Ovary (tissue), 9 donors: ENCODE results near the gene SH3BGRL2. TPM values are rescaled to one million over a fixed set of nuclear protein-coding genes. Genes with fewer than 3 reads are reported as not detected.
"Not testable (repeated sequence)": the region's sequence is repeated elsewhere in the genome, so short reads cannot be mapped to it uniquely, and the experiment has no call there.

Source experiments
- DNase-seq, 5 donors: peaks; one replicate each; pipeline ENCODE4 v3.0.0-alpha.2; 2019 to 2020
- H3K27ac ChIP-seq, 2 donors: fragments of 200-600 bp; one replicate each; pipeline versions ENCODE4 v1.5.1 to v1.8.0; 2019 to 2022
- H3K27me3 ChIP-seq: fragments of 200-600 bp; one replicate; pipeline ENCODE4 v1.8.0; 2022
- H3K36me3 ChIP-seq: fragments of 200-600 bp; sonication (generic); one replicate; pipeline ENCODE4 v1.5.1; 2019
- H3K4me1 ChIP-seq: one replicate; pipeline ENCODE4 v1.8.1; 2013; ENCODE audit warnings: mild to moderate bottlenecking, moderate library complexity; ENCODE audit not compliant: insufficient read depth
- H3K4me3 ChIP-seq: fragments of 200-600 bp; sonication (generic); one replicate; pipeline ENCODE4 v1.5.1; 2017
- H3K9me3 ChIP-seq, 2 donors: fragments of 200-600 bp in 1 of 2; sonication (generic) in 1 of 2; one replicate each; pipeline versions ENCODE4 v1.5.1 to v1.8.1; 2013 to 2019; ENCODE audit warnings: mild to moderate bottlenecking in 1 of 2, moderate library complexity in 1 of 2
- CTCF ChIP-seq, 3 donors: fragments of 450-650 bp in 2 of 3; fragments of 200-600 bp in 1 of 3; IDR thresholded peaks; one replicate each; pipeline versions ENCODE4 v1.5.1 to v1.8.0; 2016 to 2022; ENCODE audit warnings: antibody characterized with exemption in 3 of 3, mild to moderate bottlenecking in 1 of 3
- EP300 ChIP-seq: sonication (generic); formaldehyde crosslinking; IDR thresholded peaks from one replicate; pipeline ENCODE4 v1.6.1; 2017; ENCODE audit warnings: antibody characterized with exemption
- POLR2A ChIP-seq: fragments of 450-650 bp; IDR thresholded peaks from one replicate; pipeline ENCODE4 v1.6.1; 2017; ENCODE audit warnings: antibody characterized with exemption, mild to moderate bottlenecking, moderate library complexity
- WGBS, 3 donors: extraction: QIAGEN DNeasy Blood & Tissue Kit in 1 of 3; methylation state at CpG; one replicate each; pipeline versions ENCODE4 v1.1.5 to v1.1.7; 2013 to 2017; 5-methylcytosine and 5-hydroxymethylcytosine counted together
- intact Hi-C, 4 donors: fragments of 100-400 bp; cut with DNase I; formaldehyde crosslinking; loops; one replicate each; pipeline versions ENCODE4 v1.11.0 to v1.15.1; 2022 to 2023
- polyA plus RNA-seq, 2 donors: library from polyadenylated mRNA; stranded (reverse); fragments of 200-250 nt in 1 of 2; fragments of 350-450 nt in 1 of 2; fragmentation: Illumina TruSeq in 1 of 2; extraction: RNeasy Lipid Tissue Mini Kit (QIAGEN cat#74804) in 1 of 2; gene quantifications; one replicate each; pipeline ENCODE4 v1.2.3, GENCODE V29; 2013 to 2014
- total RNA-seq, 7 donors: library from RNA; depleted of rRNA in 2 of 7; stranded (reverse); fragments of >200 nt in 2 of 7; fragmentation: NEBNext Ultra II Directional in 3 of 7; extraction: Animal tissue kit (Norgen Biotek cat#: 25700) in 3 of 7; gene quantifications; one replicate each; pipeline versions ENCODE4 v1.1.0 to v1.2.4, GENCODE V29; 2016 to 2023
- donor health status: DM: no; HTN: no; CAD: no; lungs with moderate emphysema.
- donor health status: DM: no; HTN: no; CAD: no.
- donor health status: Bipolar disorder and iron deficiency.
- donor health status: DM: yes; HTN: yes; CAD: no.
- donor health status: DM: no; HTN: no; CAD: no.
- donor health status: DM: yes; HTN: yes; CAD: no.

The SH3BGRL2 gene
- total and polyA plus RNA-seq, 9 donors: 3.8 to 19.0 (median 8.1) TPM

GRCh38 chr6:79648328-79648727, 17.2 kb downstream of the SH3BGRL2 start:
- Histone ChIP-seq H3K27me3 (no peaks in the 10 kb centered on the region), H3K4me3 (no peak overlapping the region), H3K4me1 (no peaks in the 10 kb centered on the region), H3K9me3 (no peaks in the 10 kb centered on the region), H3K36me3 (no peaks in the 10 kb centered on the region), H3K27ac (no peak overlapping the region)
- WGBS, 3 donors: 17 to 20% (median 20%) methylated on average over 2 of the region's 2 CpGs
- intact Hi-C loops: no loop called here
- TF ChIP-seq CTCF (IDR thresholded peaks at IDR 0.05): no peak
- no peak for TF ChIP-seq POLR2A
- TF ChIP-seq EP300: no peak
- no peak for DNase-seq

GRCh38 chr6:79649016-79649415, 17.9 kb downstream of the SH3BGRL2 start:
- Histone ChIP-seq H3K27ac (no peak overlapping the region), H3K36me3 (no peaks in the 10 kb centered on the region), H3K9me3 (no peaks in the 10 kb centered on the region), H3K4me3 (no peak overlapping the region), H3K27me3 (no peaks in the 10 kb centered on the region), H3K4me1 (no peaks in the 10 kb centered on the region)
- TF ChIP-seq EP300: no peak
- no peak for TF ChIP-seq POLR2A
- TF ChIP-seq CTCF (IDR thresholded peaks at IDR 0.05): no peak
- no peak for DNase-seq
- intact Hi-C loops: no loop called here

DNA sequence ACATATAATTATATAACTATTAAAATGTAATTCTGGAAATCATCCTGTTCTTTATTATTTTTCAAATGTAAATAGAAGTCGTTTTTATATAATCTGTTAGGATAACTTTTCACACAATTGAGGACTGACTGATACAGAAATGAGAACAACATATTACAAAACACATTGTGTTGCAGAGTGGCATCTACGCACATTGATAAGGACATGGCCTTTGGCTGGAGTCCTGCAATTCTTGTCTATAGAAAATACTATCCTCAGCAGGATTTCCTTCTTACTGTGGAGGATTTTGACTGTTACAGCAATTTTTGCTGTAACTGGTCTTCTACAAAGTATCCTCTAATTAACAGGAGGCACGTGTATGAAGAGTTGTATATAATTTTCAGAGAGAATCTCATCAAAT, 19.8 kb downstream of the SH3BGRL2 start:
- WGBS, 3 donors: 65 to 73% (median 68%) methylated on average over 3 of the region's 3 CpGs
- H3K4me3 ChIP-seq: no peak overlapping the region

DNA sequence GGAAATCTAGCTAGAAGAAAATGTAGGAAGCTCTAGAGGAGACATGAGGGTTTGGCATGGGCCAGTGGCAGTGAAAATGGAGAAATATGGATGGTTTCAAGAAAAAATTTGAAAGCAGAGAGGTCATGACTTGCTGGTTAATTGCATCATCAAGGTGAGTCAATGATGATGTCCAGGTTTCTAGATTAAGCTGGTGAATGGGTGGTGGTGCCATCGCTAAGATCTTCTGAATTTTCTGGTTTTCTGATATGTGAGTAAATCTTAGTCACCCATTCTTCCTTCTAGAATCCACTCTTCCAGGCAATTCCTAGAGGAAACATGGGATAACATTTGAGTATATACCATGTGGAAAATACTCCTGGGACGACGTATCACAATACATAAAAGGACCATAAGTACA, 25.0 kb downstream of the SH3BGRL2 start:
- TF ChIP-seq POLR2A (no peak), CTCF (IDR thresholded peaks at IDR 0.05) (no peak), EP300 (no peak)
- Histone ChIP-seq H3K4me3 (no peak overlapping the region), H3K27me3 (no peaks in the 10 kb centered on the region), H3K27ac (no peak overlapping the region), H3K36me3 (no peaks in the 10 kb centered on the region), H3K4me1 (no peaks in the 10 kb centered on the region), H3K9me3 (no peaks in the 10 kb centered on the region)
- 93 to 98% (median 97%) methylated on average over 3 of the region's 3 CpGs for WGBS, 3 donors
- no peak for DNase-seq
- intact Hi-C loops: no loop called here

More for the DNA sequence above, 19.8 kb downstream of the SH3BGRL2 start:
- TF ChIP-seq POLR2A (no peak), EP300 (no peak), CTCF (IDR thresholded peaks at IDR 0.05) (no peak)
- H3K27me3 ChIP-seq: no peaks in the 10 kb centered on the region
- no peak overlapping the region for H3K27ac ChIP-seq
- DNase-seq: no peak
- H3K4me1 ChIP-seq: no peaks in the 10 kb centered on the region
- no peaks in the 10 kb centered on the region for H3K36me3 ChIP-seq
- intact Hi-C loops: no loop called here
- H3K9me3 ChIP-seq: no peaks in the 10 kb centered on the region

DNA sequence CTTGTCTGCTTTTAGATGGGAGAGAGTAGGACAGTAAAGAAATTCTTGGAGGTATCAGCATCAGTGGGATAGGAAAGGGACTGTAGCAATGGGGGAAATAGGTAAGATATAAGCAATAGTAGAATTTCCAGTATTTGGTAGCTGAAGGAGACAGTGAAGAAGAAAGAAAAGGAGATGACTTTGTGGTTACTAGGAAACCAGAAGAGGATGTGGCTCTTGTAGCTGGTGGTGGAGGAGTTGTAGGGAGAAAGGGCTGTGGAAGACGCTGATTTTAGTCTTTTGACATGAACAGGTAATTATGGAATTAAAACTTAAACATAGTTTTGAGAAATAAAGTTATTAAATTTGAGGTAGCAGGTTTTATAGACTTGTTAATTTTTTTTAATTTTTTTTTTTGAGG, 26.1 kb downstream of the SH3BGRL2 start:
- Histone ChIP-seq H3K4me3 (no peak overlapping the region), H3K9me3 (no peaks in the 10 kb centered on the region), H3K4me1 (no peaks in the 10 kb centered on the region), H3K36me3 (no peaks in the 10 kb centered on the region), H3K27ac (no peak overlapping the region), H3K27me3 (no peaks in the 10 kb centered on the region)
- 96 to 97% (median 97%) methylated on average over 1 of the region's 1 CpG for WGBS, 3 donors
- TF ChIP-seq EP300: no peak
- no peak for TF ChIP-seq CTCF (IDR thresholded peaks at IDR 0.05)
- TF ChIP-seq POLR2A: no peak
- intact Hi-C loops: no loop called here
- DNase-seq: no peak

GRCh38 chr6:79663655-79664054, 32.5 kb downstream of the SH3BGRL2 start:
- H3K9me3 ChIP-seq, intact Hi-C loops, H3K4me3 ChIP-seq, H3K36me3 ChIP-seq, H3K4me1 ChIP-seq, H3K27ac ChIP-seq, DNase-seq, H3K27me3 ChIP-seq: not testable (repeated sequence)
- WGBS, 3 donors: 82 to 86% (median 83%) methylated on average over 6 of the region's 6 CpGs
